GM12878 (cell line): ENCODE results near the gene TEX261. TPM values are rescaled to one million over a fixed set of nuclear protein-coding genes. Genes with fewer than 3 reads are reported as not detected.

Source experiments
- ATAC-seq: fragments of 200-7000 bp; cut with Tn5 transposase; 3 replicates; pipeline ENCODE4 v1.9.1; 2020; ENCODE audit warnings: mild to moderate bottlenecking, moderate library complexity
- BruUV-seq: library from RNA; stranded (reverse); fragments of 400-500 nt; replicated peaks from 2 replicates; lab custom pipeline; 2021; lab: Mats Ljungman, UMichigan
- CTCF ChIA-PET: fragments of 300-600 bp; sonication (Branson Sonifier 250); formaldehyde crosslinking; extraction: SDS; loops from one replicate; lab custom pipeline; 2021; ENCODE audit warnings: inconsistent platforms; lab: Yijun Ruan, JAX
- POLR2A ChIA-PET: fragments of 350-600 bp; formaldehyde crosslinking; extraction: SDS; loops from one replicate; lab custom pipeline; 2021; ENCODE audit warnings: inconsistent platforms; lab: Charles Lee
- RAD21 ChIA-PET: fragments of 300-600 bp; sonication (Branson Sonifier 250); formaldehyde crosslinking; loops from one replicate; lab custom pipeline; 2023; ENCODE audit warnings: antibody characterized with exemption; ENCODE audit not compliant: unreplicated experiment; lab: Charles Lee
- SMC1A ChIA-PET: fragments of 300-600 bp; sonication (Branson Sonifier 250); formaldehyde crosslinking; loops from one replicate; lab custom pipeline; 2023; ENCODE audit not compliant: unreplicated experiment, uncharacterized antibody; lab: Charles Lee
- DNase-seq: peaks from one replicate; pipeline ENCODE4 v3.0.0-alpha.2; 2011; ENCODE audit warnings: low read depth, low spot score
- FAIRE-seq: peaks from 3 replicates; lab custom pipeline; 2011; peaks lifted over from hg19 to GRCh38; lab: Jason Lieb, UNC
- H2AFZ ChIP-seq: 2 replicates; pipeline ENCODE4 v1.6.0; 2011; ENCODE audit warnings: low read depth, low read length, control low read depth; ENCODE audit not compliant: control insufficient read depth
- H3K27ac ChIP-seq: 2 replicates; pipeline ENCODE4 v1.5.1; 2011; ENCODE audit warnings: control low read depth; ENCODE audit not compliant: control insufficient read depth, insufficient read depth
- H3K27me3 ChIP-seq, 2 experiments: replicated peaks in 1 of 2; 2 replicates each; pipeline versions ENCODE4 v1.6.0 to v1.6.1; 2011; ENCODE audit warnings: low read length in 1 of 2; ENCODE audit not compliant: control insufficient read depth in 2 of 2, insufficient read depth in 2 of 2
- H3K36me3 ChIP-seq, 2 experiments: 2 replicates each; pipeline ENCODE4 v1.5.1; 2011; ENCODE audit warnings: low read length in 1 of 2; ENCODE audit not compliant: control insufficient read depth in 2 of 2, insufficient read depth in 2 of 2
- H3K4me1 ChIP-seq: 2 replicates; pipeline ENCODE4 v1.6.1; 2011; ENCODE audit warnings: mild to moderate bottlenecking, low read length, moderate library complexity, mixed read lengths; ENCODE audit not compliant: control insufficient read depth, insufficient read depth
- H3K4me2 ChIP-seq: 2 replicates; pipeline ENCODE4 v1.6.0; 2011; ENCODE audit warnings: control low read depth; ENCODE audit not compliant: control insufficient read depth, insufficient read depth
- H3K4me3 ChIP-seq: fragments of 200-600 bp; sonication (generic); 2 replicates; pipeline ENCODE4 v1.5.1; 2016
- H3K79me2 ChIP-seq: 2 replicates; pipeline ENCODE4 v1.6.0; 2011; ENCODE audit warnings: low read length; ENCODE audit not compliant: control insufficient read depth, insufficient read depth
- H3K9ac ChIP-seq: 2 replicates; pipeline ENCODE4 v1.8.0; 2011; ENCODE audit warnings: low read length, control low read depth, mixed read lengths; ENCODE audit not compliant: control insufficient read depth, insufficient read depth
- H3K9me3 ChIP-seq: replicated peaks from 3 replicates; pipeline ENCODE4 v1.5.1; 2011; ENCODE audit warnings: mild to moderate bottlenecking, low read length; ENCODE audit not compliant: control insufficient read depth, insufficient read depth
- H4K20me1 ChIP-seq: 2 replicates; pipeline ENCODE4 v1.6.0; 2011; ENCODE audit not compliant: control insufficient read depth, insufficient read depth
- BACH1 ChIP-seq: fragments of 450-650 bp; IDR thresholded peaks from 2 replicates; pipeline ENCODE4 v1.6.1; 2017; ENCODE audit warnings: mild to moderate bottlenecking, borderline replicate concordance
- GATAD2B ChIP-seq: fragments of 450-650 bp; conservative IDR thresholded peaks from 2 replicates; pipeline ENCODE4 v1.6.1; 2017; ENCODE audit warnings: low read depth, mild to moderate bottlenecking, moderate library complexity
- HDAC6 ChIP-seq: fragments of 200-600 bp; sonication (generic); IDR thresholded peaks from one replicate; pipeline ENCODE4 v1.8.0; 2017; ENCODE audit warnings: antibody characterized with exemption; ENCODE audit not compliant: unreplicated experiment
- IRF4 ChIP-seq: IDR thresholded peaks from 2 replicates; pipeline ENCODE4 v1.6.1; 2011; ENCODE audit warnings: low read depth, low read length
- LARP7 ChIP-seq: fragments of 450-650 bp; IDR thresholded peaks from 2 replicates; pipeline ENCODE4 v1.6.1; 2017; ENCODE audit warnings: mild to moderate bottlenecking
- NR2F1 ChIP-seq: fragments of 450-650 bp; conservative IDR thresholded peaks from 2 replicates; pipeline ENCODE4 v1.6.1; 2017; ENCODE audit warnings: mild to moderate bottlenecking
- POLR2AphosphoS2 ChIP-seq: IDR thresholded peaks from 2 replicates; pipeline ENCODE4 v1.6.1; 2011; ENCODE audit warnings: low read depth, mild to moderate bottlenecking, low read length, improper control_type of control experiment, moderate library complexity
- YY1 ChIP-seq: IDR thresholded peaks from 2 replicates; pipeline ENCODE4 v1.6.1; 2011; ENCODE audit warnings: low read depth, mild to moderate bottlenecking, low read length
- WGBS: methylation state at CpG from one replicate; pipeline ENCODE4 v1.1.6; 2016; ENCODE audit warnings: low lambda C conversion rate; ENCODE audit not compliant: insufficient replicate concordance, insufficient coverage; ENCODE audit errors: missing lambda C conversion rate; 5-methylcytosine and 5-hydroxymethylcytosine counted together
- in situ Hi-C: fragments of 300-500 bp; cut with MboI; formaldehyde crosslinking; loops from 9 replicates; pipeline ENCODE4 v1.14.3; 2018; ENCODE audit warnings: mixed read lengths
- intact Hi-C: fragments of 100-400 bp; cut with micrococcal nuclease; formaldehyde crosslinking; loops from one replicate; pipeline ENCODE4 v1.14.2; 2022; ENCODE audit not compliant: unreplicated experiment
- polyA plus RNA-seq, 11 experiments: library from polyadenylated mRNA; depleted of rRNA in 4 of 11; unstranded in 6 of 11; stranded (reverse) in 5 of 11; fragments of >200 nt; fragmentation: Nextera tagmentation in 4 of 11; fragmentation: Illumina TruSeq in 1 of 11; extraction: Ambion mirVana in 4 of 11; extraction: Trizol in 1 of 11; gene quantifications; 1 replicate in 1 of 11; 2 replicates in 10 of 11; pipeline versions ENCODE4 v1.2.1 to v1.2.3, GENCODE V29; 2011 to 2016; ENCODE audit warnings: inconsistent platforms in 2 of 11, missing spikeins in 2 of 11, low read depth in 1 of 11
- total RNA-seq, 4 experiments: library from RNA; depleted of rRNA in 3 of 4; stranded (reverse); fragments of >200 nt in 3 of 4; fragmentation: Illumina TruSeq in 1 of 4; extraction: Trizol in 1 of 4; gene quantifications; 2 replicates each; pipeline versions ENCODE4 v1.2.1 to v1.2.3, GENCODE V29; 2013 to 2021
- TF ChIP-seq, protein P1 (sequence below): fragments of 450-650 bp; IDR thresholded peaks from 2 replicates; pipeline ENCODE4 v1.6.1; 2018; ENCODE audit warnings: borderline replicate concordance, mild to moderate bottlenecking; ENCODE audit not compliant: partially characterized antibody
- TF ChIP-seq, protein P2 (sequence below): fragments of 450-650 bp; IDR thresholded peaks from 2 replicates; pipeline ENCODE4 v1.6.1; 2017; ENCODE audit warnings: mild to moderate bottlenecking, low read depth, inconsistent platforms; ENCODE audit not compliant: poor library complexity, severe bottlenecking

Gene TEX261
- total and polyA plus RNA-seq, 10 of the 15 experiments (the other 5 are each of a cell fraction or from before 2014, with no cell fraction given): 5.5 to 75.6 (median 40.3) TPM

- H3K27me3 ChIP-seq: no peaks in the 10 kb centered on the region
- peak; percentile 37 for ATAC-seq
- no peak overlapping the region for H3K9ac ChIP-seq
- ChIA-PET POLR2A (no interaction called here), RAD21 (interaction anchor here (1.0 to 1.3 kb wide), 4 partner anchors 28 to 643 kb away, joined by 3 to 12 read pairs (median 6); no protein-coding TSS in a partner anchor), CTCF (interaction anchor here (0.7 to 5.3 kb wide), 26 partner anchors 9 to 644 kb away, joined by 3 to 94 read pairs (median 5); partner anchors contain the start of genes ANKRD53 and ATP6V1B1), SMC1A (interaction anchor here (0.6 to 1.5 kb wide), 6 partner anchors 30 to 644 kb away, joined by 3 to 6 read pairs (median 4); no protein-coding TSS in a partner anchor)
- in situ Hi-C loops: loop anchor here (5.0 to 10.0 kb wide), 2 partner anchors 80 to 643 kb away; partner anchors contain the start of gene FAM136A
- 36% methylated on average over 11 of the region's 11 CpGs for WGBS
- no peak for TF ChIP-seq IRF4
- TF ChIP-seq GATAD2B: no peak
- no peak for TF ChIP-seq BACH1
- TF ChIP-seq, protein P1, sequence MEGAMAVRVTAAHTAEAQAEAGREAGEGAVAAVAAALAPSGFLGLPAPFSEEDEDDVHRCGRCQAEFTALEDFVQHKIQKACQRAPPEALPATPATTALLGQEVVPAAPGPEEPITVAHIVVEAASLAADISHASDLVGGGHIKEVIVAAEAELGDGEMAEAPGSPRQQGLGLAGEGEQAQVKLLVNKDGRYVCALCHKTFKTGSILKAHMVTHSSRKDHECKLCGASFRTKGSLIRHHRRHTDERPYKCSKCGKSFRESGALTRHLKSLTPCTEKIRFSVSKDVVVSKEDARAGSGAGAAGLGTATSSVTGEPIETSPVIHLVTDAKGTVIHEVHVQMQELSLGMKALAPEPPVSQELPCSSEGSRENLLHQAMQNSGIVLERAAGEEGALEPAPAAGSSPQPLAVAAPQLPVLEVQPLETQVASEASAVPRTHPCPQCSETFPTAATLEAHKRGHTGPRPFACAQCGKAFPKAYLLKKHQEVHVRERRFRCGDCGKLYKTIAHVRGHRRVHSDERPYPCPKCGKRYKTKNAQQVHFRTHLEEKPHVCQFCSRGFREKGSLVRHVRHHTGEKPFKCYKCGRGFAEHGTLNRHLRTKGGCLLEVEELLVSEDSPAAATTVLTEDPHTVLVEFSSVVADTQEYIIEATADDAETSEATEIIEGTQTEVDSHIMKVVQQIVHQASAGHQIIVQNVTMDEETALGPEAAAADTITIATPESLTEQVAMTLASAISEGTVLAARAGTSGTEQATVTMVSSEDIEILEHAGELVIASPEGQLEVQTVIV: no peak
- no peak for TF ChIP-seq NR2F1
- no peak for TF ChIP-seq LARP7
- TF ChIP-seq, protein P2, sequence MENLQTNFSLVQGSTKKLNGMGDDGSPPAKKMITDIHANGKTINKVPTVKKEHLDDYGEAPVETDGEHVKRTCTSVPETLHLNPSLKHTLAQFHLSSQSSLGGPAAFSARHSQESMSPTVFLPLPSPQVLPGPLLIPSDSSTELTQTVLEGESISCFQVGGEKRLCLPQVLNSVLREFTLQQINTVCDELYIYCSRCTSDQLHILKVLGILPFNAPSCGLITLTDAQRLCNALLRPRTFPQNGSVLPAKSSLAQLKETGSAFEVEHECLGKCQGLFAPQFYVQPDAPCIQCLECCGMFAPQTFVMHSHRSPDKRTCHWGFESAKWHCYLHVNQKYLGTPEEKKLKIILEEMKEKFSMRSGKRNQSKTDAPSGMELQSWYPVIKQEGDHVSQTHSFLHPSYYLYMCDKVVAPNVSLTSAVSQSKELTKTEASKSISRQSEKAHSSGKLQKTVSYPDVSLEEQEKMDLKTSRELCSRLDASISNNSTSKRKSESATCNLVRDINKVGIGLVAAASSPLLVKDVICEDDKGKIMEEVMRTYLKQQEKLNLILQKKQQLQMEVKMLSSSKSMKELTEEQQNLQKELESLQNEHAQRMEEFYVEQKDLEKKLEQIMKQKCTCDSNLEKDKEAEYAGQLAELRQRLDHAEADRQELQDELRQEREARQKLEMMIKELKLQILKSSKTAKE: no peak
- TF ChIP-seq HDAC6: no peak
- TF ChIP-seq POLR2AphosphoS2: no peak
- no peak for TF ChIP-seq YY1
- BruUV-seq: no TSS peak
- H4K20me1 ChIP-seq: no peaks in the 10 kb centered on the region
- H3K4me3 ChIP-seq: no peak overlapping the region
- H3K4me1 ChIP-seq: no peaks in the 10 kb centered on the region; the same call in 1 of the 2 replicates
- H3K36me3 ChIP-seq: no peaks in the 10 kb centered on the region
- no peak for FAIRE-seq
- H3K9me3 ChIP-seq: no peaks in the 10 kb centered on the region
- no peak for DNase-seq
- intact Hi-C loops: loop anchor here (1.0 to 10.0 kb wide), 4 partner anchors 76 to 643 kb away; partner anchors contain the start of genes FAM136A and FIGLA
- no peak overlapping the region for H3K27ac ChIP-seq
- no peaks in the 10 kb centered on the region for H3K79me2 ChIP-seq
- H2AFZ ChIP-seq: no peak overlapping the region
- no peak overlapping the region for H3K4me2 ChIP-seq
Measured at GRCh38 chr2:70947556-70948184, 47.0 kb downstream of the TEX261 start.
